Bronchial epithelial cell (primary cell): ENCODE results near the gene SMAD4. TPM values are rescaled to one million over a fixed set of nuclear protein-coding genes. Genes with fewer than 3 reads are reported as not detected.
"Not testable (repeated sequence)": the region's sequence is repeated elsewhere in the genome, so short reads cannot be mapped to it uniquely, and the experiment has no call there.

ENCODE experiments used
- DNase-seq: peaks from one replicate; pipeline ENCODE4 v3.0.0-alpha.2; 2010; ENCODE audit warnings: low read depth
- FAIRE-seq: peaks from 2 replicates; lab custom pipeline; 2011; peaks lifted over from hg19 to GRCh38; lab: Jason Lieb, UNC
- H3K27me3 ChIP-seq: 2 replicates; pipeline ENCODE4 v1.5.1; 2011; ENCODE audit warnings: low read length; ENCODE audit not compliant: control insufficient read depth, insufficient read depth
- H3K36me3 ChIP-seq: 2 replicates; pipeline ENCODE4 v1.5.1; 2011; ENCODE audit warnings: low read length; ENCODE audit not compliant: control insufficient read depth, insufficient read depth
- H3K4me3 ChIP-seq: 2 replicates; pipeline ENCODE4 v1.5.1; 2011; ENCODE audit warnings: mild to moderate bottlenecking, low read depth, low read length, control low read depth
- total RNA-seq: library from RNA; depleted of rRNA; stranded (reverse); fragments of >200 nt; gene quantifications from 2 replicates; pipeline ENCODE4 v1.2.1, GENCODE V29; 2014
- TF ChIP-seq, protein P1 (sequence below): IDR thresholded peaks from 2 replicates; pipeline ENCODE4 v1.5.1; 2011; ENCODE audit warnings: mild to moderate bottlenecking, moderate library complexity, low read length, control low read depth, inconsistent platforms; ENCODE audit not compliant: insufficient read depth, severe bottlenecking

Gene SMAD4
- total RNA-seq, 1 donor from 2014 or later = 64.5 TPM

DNA sequence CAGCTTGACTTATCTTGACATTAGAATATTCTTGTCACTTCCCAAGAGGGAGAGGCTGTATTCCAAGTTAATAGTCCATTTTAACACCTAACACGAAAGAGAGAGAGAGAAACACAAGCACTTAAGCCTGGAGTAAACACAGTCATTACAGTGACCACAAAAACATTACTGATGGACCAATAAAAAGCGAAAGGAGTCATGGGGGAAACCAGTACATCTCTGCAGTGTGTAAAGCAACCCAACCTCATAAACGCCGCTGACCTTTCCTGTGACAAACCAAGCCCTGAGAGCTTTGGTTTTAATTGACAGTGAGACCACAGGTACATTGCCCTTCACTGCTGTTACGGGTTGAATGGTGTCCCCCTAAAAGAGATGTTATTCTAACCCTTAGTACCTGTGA, 78.3 kb downstream of the SMAD4 start:
- Histone ChIP-seq H3K4me3 (no peak overlapping the region), H3K36me3 (no peaks in the 10 kb centered on the region), H3K27me3 (no peaks in the 10 kb centered on the region)
- FAIRE-seq (no peak), DNase-seq (no peak)
- TF ChIP-seq, protein P1, sequence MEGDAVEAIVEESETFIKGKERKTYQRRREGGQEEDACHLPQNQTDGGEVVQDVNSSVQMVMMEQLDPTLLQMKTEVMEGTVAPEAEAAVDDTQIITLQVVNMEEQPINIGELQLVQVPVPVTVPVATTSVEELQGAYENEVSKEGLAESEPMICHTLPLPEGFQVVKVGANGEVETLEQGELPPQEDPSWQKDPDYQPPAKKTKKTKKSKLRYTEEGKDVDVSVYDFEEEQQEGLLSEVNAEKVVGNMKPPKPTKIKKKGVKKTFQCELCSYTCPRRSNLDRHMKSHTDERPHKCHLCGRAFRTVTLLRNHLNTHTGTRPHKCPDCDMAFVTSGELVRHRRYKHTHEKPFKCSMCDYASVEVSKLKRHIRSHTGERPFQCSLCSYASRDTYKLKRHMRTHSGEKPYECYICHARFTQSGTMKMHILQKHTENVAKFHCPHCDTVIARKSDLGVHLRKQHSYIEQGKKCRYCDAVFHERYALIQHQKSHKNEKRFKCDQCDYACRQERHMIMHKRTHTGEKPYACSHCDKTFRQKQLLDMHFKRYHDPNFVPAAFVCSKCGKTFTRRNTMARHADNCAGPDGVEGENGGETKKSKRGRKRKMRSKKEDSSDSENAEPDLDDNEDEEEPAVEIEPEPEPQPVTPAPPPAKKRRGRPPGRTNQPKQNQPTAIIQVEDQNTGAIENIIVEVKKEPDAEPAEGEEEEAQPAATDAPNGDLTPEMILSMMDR = no peak

DNA sequence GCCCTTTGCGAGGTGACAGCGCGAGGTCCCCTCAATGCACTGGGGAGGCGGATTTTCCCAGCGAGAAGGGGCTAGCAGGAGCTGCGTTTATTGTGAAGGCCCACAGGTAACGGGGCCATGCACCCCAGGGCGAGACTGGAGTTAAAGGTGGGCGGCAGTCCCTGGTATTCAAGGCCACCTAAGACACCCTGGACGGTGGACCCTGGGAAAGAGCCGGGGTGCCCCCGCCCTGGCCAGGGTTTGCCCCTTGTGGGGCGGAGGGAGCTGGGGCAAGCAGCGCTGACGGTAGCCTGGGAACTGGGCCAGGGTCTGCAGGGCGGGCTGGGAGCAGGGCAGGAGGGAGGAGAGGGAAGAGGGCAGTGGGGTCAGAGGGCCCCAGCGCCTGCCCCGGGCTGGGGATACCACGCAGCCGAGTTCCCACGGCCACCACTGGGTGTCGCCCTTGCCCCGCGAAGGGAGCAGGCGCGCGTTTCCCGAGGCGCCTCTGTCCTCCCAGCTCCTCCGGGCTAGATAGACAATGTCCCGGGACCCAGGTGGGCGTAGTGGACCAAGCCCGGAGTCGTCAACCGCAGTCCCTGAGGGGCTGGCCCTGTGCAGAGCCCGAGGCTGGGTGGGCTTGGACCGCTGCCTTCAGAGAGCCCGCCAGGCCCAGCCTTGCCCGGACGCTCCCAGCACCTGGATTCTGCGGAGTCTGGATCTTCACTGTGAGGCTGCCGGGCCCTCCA, 80.2 kb downstream of the SMAD4 start:
- Histone ChIP-seq H3K4me3 (no peak overlapping the region), H3K27me3 (no peaks in the 10 kb centered on the region), H3K36me3 (no peaks in the 10 kb centered on the region)
- DNase-seq (no peak), FAIRE-seq (no peak)
- TF ChIP-seq, protein P1 = peak; percentile 99

DNA sequence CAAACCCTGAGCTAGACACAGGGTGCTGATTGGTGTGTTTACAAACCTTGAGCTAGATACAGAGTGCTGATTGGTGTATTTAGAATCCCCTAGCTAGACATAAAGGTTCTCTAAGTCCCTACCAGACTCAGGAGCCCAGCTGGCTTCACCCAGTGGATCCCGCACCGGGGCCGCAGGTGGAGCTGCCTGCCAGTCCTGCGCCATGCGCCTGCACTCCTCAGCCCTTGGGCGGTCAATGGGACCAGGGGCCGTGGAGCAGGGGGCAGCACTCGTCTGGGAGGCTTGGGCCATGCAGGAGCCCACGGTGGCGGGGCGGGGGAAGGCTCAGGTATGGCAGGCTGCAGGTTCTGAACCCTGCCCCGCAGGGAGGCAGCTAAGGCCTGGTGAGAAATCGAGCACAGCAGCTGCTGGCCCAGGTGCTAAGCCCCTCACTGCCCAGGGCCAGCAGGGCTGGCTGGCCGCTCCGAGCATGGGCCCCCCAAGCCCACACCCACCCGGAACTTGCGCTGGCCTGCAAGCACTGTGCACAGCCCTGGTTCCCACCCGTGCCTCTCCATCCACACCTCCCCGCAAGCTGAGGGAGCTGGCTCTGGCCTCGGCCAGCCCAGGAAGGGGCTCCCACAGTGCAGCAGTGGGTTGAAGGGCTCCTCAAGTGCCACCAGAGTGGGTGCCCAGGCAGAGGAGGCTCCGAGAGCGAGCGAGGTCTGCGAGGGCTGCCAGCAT, 81.8 kb downstream of the SMAD4 start:
- not testable (repeated sequence) for DNase-seq, H3K4me3 ChIP-seq, H3K36me3 ChIP-seq, FAIRE-seq, H3K27me3 ChIP-seq

DNA sequence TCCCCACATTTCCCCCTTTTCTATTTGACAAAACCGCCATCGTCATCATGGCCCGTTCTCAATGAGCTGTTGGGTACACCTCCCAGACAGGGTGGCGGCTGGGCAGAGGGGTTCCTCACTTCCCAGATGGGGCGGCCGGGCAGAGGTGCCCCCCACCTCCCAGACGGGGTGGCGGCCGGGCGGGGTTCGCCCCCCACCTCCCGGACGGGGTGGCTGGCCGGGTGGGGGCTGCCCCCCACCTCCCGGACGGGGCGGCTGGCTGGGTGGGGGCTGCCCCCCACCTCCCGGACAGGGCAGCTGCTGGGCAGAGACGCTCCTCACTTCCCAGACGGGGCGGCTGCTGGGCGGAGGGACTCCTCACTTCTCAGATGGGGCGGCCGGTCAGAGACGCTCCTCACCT, 87.0 kb downstream of the SMAD4 start:
- not testable (repeated sequence) for H3K27me3 ChIP-seq, FAIRE-seq, H3K4me3 ChIP-seq, H3K36me3 ChIP-seq, DNase-seq

DNA sequence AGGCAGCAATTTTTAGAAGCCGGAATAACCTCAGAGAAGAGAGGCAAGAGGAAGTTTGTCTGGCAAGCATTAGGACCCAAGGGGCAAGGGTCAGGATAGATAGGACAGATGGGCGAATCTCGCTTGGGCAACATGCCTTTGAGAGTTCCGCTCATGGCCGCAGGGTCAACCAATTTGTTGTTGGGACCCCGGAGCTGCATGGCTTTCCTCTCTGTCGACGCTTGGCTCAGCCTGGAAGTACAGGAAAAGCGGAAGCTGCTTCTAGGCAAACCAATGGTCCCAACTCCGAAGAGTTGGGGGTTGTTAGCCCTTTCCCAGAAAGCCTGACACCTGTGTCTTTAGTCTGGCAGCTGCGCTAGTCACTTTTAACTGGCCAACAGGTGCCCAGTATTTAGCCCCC, 89.5 kb downstream of the SMAD4 start:
- DNase-seq, H3K36me3 ChIP-seq, H3K4me3 ChIP-seq, FAIRE-seq, H3K27me3 ChIP-seq: not testable (repeated sequence)

DNA sequence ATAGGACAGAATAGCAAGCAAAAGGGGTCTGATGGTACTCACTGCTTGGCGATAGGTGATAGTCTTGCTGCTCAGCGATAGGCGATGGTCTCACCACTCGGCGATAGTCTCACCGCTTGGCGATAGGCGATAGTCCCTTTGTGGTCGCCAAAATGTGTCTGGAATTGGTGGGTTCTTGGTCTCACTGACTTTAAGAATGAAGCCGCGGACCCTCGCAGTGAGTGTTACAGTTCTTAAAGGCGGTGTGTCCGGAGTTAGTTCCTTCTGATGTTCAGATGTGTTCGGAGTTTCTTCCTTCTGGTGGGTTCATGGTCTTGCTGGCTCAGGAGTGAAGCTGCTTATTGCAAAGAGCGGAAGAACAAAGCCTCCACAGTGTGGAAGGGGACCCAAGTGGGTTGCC, 90.0 kb downstream of the SMAD4 start:
- not testable (repeated sequence) for FAIRE-seq, DNase-seq, H3K36me3 ChIP-seq, H3K4me3 ChIP-seq, H3K27me3 ChIP-seq

DNA sequence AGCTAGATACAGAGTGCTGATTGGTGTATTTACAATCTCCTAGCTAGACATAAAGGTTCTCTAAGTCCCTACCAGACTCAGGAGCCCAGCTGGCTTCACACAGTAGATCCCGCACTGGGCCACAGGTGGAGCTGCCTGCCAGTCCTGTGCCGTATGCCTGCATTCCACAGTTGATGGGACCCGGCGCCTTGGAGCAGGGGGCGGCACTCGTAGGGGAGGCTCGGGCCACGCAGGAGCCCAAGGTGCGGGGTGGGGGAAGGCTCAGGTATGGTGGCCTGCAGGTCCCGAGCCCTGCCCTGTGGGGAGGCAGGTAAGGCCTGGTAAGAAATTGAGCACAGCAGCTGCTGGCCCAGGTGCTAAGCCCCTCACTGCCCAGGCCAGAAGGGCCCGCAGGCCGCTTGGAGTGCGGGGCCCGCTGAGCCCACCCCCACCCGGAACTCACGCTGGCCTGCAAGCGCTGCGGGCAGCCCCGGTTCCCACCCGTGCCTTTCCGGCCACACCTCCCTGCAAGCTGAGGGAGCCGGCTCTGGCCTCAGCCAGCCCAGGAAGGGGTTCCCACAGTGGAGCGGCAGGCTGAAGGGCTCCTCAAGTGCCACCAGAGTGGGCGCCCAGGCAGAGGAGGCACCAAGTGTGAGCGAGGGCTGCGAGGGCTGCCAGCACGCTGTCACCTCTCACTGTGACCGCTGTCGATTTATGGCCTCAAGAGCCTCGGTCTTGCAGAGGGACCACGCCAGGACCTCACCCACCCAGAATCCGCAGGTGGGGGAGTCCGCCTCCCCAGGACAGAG, 91.0 kb downstream of the SMAD4 start:
- DNase-seq = no peak
- no peaks in the 10 kb centered on the region for H3K27me3 ChIP-seq
- no peak for FAIRE-seq
- H3K4me3 ChIP-seq = no peak overlapping the region
- H3K36me3 ChIP-seq = no peaks in the 10 kb centered on the region
- TF ChIP-seq, protein P1 = no peak
